Osteocyte (in vitro differentiated cells): ENCODE measurements around the gene NELFB. TPM values are rescaled to one million over a fixed set of nuclear protein-coding genes. Genes with fewer than 3 reads are reported as not detected.

ENCODE experiments used
- DNase-seq: peaks from one replicate; pipeline ENCODE4 v3.0.0; 2021; ENCODE audit warnings: mixed read lengths; ENCODE audit not compliant: unreplicated experiment; ENCODE audit errors: extremely low spot score
- H3K27ac Mint-ChIP-seq: one replicate; pipeline ENCODE4 v1.8.0; 2021; ENCODE audit warnings: mild to moderate bottlenecking, mixed read lengths; ENCODE audit not compliant: unreplicated experiment
- H3K27me3 Mint-ChIP-seq: one replicate; pipeline ENCODE4 v1.8.0; 2021; ENCODE audit warnings: mixed read lengths; ENCODE audit not compliant: unreplicated experiment
- H3K36me3 Mint-ChIP-seq: one replicate; pipeline ENCODE4 v1.8.0; 2021; ENCODE audit warnings: mixed read lengths; ENCODE audit not compliant: unreplicated experiment
- H3K4me1 Mint-ChIP-seq: one replicate; pipeline ENCODE4 v1.8.0; 2021; ENCODE audit warnings: mixed read lengths; ENCODE audit not compliant: unreplicated experiment
- H3K4me3 Mint-ChIP-seq: one replicate; pipeline ENCODE4 v1.8.0; 2021; ENCODE audit warnings: mild to moderate bottlenecking, moderate library complexity, mixed read lengths; ENCODE audit not compliant: unreplicated experiment
- H3K9me3 Mint-ChIP-seq: one replicate; pipeline ENCODE4 v1.8.0; 2021; ENCODE audit warnings: mixed read lengths; ENCODE audit not compliant: unreplicated experiment
- CTCF ChIP-seq: fragments of 200-600 bp; sonication (generic); IDR thresholded peaks from 2 replicates; pipeline ENCODE4 v1.5.0; 2021; ENCODE audit warnings: antibody characterized with exemption, mild to moderate bottlenecking, moderate library complexity
- total RNA-seq: library from RNA; stranded (reverse); gene quantifications from 2 replicates; pipeline ENCODE4 v1.2.1, GENCODE V29; 2021

Gene NELFB
- total RNA-seq, 1 donor from 2014 or later, result 54.1 TPM

- Mint-ChIP-seq H3K27me3 (no peaks in the 10 kb centered on the region), H3K4me1 (peaks cover 14% of the 10 kb centered on the region), H3K4me3 (no peak overlapping the region), H3K9me3 (no peaks in the 10 kb centered on the region), H3K27ac (no peak overlapping the region), H3K36me3 (no peaks in the 10 kb centered on the region)
- DNase-seq, result no peak
- peak; percentile 64 for TF ChIP-seq CTCF
These were observed 25.6 kb downstream of the NELFB start for GRCh38 chr9:137280474-137281344.

DNA sequence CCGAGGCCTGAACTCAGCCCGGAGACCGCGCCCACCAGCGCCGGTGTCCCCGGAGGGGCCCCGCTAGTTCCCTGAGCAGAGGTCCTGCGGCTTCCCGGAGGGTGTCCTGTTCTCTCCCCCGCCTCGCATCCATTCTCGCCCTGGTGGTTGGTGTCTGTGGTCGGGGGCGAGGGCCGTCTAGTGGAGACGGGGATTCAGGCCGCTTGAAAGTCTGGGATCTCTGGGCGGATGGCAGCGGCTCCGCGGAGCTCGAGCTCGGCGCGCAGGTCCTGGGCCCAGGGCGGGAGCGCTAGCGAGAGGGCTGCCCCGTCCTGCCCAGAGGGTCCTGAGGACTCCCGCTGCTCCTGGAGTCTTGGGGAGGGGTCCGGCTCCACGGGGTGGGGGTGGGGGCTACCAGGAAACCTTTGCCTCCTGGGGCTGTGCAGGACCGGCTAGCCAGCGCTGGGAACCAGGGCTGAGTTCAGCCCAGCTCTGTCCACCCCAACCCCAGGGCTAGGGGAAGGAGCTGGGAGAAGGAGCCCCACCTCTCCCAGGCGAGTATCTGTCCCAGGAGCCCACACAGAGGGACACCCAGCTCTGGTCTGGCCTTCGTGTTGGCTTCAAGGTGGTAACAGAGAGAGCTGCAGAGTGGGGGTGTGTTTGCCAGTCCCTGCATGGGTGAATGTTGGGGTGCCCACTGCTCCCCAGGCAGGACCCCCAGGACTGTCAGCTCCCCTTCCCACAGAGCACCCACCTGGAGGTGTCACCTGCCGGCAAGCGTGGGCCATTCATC lies 26.4 kb downstream of the NELFB start:
- DNase-seq, result no peak
- Mint-ChIP-seq H3K4me1 (peaks cover 11% of the 10 kb centered on the region), H3K4me3 (no peak overlapping the region), H3K27ac (no peak overlapping the region), H3K9me3 (no peaks in the 10 kb centered on the region), H3K27me3 (no peaks in the 10 kb centered on the region), H3K36me3 (no peaks in the 10 kb centered on the region)
- TF ChIP-seq CTCF, result no peak

DNA sequence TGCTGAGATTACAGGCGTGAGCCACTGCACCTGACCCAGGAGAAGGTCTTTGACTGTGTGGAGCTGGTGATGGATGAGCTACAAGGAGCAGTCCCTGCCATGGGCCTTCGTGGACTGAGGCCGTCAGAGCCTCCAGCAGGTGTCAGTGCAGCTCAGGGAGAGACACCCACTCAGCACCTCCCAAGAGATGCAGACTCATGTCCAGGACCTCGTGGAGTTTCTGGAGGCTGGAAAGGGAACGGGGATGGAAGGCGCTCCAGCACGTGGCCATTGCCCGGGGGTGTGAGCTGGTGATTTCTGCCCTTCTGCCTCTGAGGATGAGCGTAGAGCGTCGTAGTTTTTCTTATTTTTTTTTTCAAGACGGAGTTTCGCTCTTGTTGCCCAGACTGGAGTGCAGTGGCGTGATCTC lies 31.9 kb downstream of the NELFB start:
- no peak for DNase-seq
- no peaks in the 10 kb centered on the region for H3K9me3 Mint-ChIP-seq
- peaks cover 2% of the 10 kb centered on the region for H3K4me1 Mint-ChIP-seq
- peak overlapping the region; percentile 45 for H3K27ac Mint-ChIP-seq
- H3K27me3 Mint-ChIP-seq, result peaks cover 2% of the 10 kb centered on the region
- no peak overlapping the region for H3K4me3 Mint-ChIP-seq
- no peaks in the 10 kb centered on the region for H3K36me3 Mint-ChIP-seq
- TF ChIP-seq CTCF, result peak; percentile 60

- peaks cover 6% of the 10 kb centered on the region for H3K27me3 Mint-ChIP-seq
- no peak for DNase-seq
- TF ChIP-seq CTCF, result no peak
- H3K27ac Mint-ChIP-seq, result no peak overlapping the region
- H3K4me1 Mint-ChIP-seq, result peaks cover 7% of the 10 kb centered on the region
- no peak overlapping the region for H3K4me3 Mint-ChIP-seq
- no peaks in the 10 kb centered on the region for H3K9me3 Mint-ChIP-seq
- H3K36me3 Mint-ChIP-seq, result no peaks in the 10 kb centered on the region
These were observed 38.0 kb downstream of the NELFB start for GRCh38 chr9:137293094-137293481.
